ENCODE measurements around the gene CELA2A. TPM values are rescaled to one million over a fixed set of nuclear protein-coding genes. Genes with fewer than 3 reads are reported as not detected.

Gene CELA2A
- total and polyA plus RNA-seq, 9 of the 15 experiments (the other 6 are each of a cell fraction or from before 2014, with no cell fraction given) = 0.62 TPM; not detected in 8

DNA sequence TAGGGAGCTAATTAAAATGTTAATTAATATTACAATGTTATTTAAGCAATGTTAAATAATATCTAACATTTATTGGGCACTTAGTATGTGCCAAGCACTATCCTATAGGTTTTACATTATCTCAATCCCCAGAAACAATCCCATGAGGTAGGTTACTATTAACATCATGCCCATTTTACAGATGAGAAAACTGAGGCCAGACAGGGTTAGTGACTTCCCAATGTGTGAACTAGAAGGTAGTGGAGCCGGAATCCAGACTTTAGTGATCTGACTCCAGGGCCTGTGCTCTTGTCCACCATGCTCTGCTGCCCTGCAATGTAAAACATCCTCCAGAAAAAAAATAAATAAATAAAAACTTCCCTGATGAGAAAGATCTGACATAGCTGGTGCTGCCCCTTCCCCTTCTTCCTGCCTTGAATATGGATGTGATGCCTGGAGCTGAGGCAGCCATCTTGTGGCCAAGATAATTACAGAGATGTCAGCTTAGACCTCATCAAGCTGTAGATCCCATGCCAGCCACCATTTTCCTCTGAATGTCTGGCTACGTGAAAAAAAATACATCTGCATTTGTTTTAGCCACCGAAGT, 7.6 kb upstream of the CELA2A start (continued):
- TF ChIP-seq, protein P1, sequence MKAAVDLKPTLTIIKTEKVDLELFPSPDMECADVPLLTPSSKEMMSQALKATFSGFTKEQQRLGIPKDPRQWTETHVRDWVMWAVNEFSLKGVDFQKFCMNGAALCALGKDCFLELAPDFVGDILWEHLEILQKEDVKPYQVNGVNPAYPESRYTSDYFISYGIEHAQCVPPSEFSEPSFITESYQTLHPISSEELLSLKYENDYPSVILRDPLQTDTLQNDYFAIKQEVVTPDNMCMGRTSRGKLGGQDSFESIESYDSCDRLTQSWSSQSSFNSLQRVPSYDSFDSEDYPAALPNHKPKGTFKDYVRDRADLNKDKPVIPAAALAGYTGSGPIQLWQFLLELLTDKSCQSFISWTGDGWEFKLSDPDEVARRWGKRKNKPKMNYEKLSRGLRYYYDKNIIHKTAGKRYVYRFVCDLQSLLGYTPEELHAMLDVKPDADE (conservative IDR thresholded peaks at IDR 0.05; ENCODE audit: control insufficient read depth, low read depth, low read length) = no peak
- TF ChIP-seq, protein P2, sequence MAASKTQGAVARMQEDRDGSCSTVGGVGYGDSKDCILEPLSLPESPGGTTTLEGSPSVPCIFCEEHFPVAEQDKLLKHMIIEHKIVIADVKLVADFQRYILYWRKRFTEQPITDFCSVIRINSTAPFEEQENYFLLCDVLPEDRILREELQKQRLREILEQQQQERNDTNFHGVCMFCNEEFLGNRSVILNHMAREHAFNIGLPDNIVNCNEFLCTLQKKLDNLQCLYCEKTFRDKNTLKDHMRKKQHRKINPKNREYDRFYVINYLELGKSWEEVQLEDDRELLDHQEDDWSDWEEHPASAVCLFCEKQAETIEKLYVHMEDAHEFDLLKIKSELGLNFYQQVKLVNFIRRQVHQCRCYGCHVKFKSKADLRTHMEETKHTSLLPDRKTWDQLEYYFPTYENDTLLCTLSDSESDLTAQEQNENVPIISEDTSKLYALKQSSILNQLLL (CRISPR knock-in tag; IDR thresholded peaks at IDR 0.05; ENCODE audit: borderline replicate concordance) = no peak
- TF ChIP-seq ZNF778 (CRISPR knock-in tag; IDR thresholded peaks at IDR 0.05) = no peak
- TF ChIP-seq KDM1A (IDR thresholded peaks at IDR 0.05) = peak; percentile 75 to 83
- TF ChIP-seq, protein P3, sequence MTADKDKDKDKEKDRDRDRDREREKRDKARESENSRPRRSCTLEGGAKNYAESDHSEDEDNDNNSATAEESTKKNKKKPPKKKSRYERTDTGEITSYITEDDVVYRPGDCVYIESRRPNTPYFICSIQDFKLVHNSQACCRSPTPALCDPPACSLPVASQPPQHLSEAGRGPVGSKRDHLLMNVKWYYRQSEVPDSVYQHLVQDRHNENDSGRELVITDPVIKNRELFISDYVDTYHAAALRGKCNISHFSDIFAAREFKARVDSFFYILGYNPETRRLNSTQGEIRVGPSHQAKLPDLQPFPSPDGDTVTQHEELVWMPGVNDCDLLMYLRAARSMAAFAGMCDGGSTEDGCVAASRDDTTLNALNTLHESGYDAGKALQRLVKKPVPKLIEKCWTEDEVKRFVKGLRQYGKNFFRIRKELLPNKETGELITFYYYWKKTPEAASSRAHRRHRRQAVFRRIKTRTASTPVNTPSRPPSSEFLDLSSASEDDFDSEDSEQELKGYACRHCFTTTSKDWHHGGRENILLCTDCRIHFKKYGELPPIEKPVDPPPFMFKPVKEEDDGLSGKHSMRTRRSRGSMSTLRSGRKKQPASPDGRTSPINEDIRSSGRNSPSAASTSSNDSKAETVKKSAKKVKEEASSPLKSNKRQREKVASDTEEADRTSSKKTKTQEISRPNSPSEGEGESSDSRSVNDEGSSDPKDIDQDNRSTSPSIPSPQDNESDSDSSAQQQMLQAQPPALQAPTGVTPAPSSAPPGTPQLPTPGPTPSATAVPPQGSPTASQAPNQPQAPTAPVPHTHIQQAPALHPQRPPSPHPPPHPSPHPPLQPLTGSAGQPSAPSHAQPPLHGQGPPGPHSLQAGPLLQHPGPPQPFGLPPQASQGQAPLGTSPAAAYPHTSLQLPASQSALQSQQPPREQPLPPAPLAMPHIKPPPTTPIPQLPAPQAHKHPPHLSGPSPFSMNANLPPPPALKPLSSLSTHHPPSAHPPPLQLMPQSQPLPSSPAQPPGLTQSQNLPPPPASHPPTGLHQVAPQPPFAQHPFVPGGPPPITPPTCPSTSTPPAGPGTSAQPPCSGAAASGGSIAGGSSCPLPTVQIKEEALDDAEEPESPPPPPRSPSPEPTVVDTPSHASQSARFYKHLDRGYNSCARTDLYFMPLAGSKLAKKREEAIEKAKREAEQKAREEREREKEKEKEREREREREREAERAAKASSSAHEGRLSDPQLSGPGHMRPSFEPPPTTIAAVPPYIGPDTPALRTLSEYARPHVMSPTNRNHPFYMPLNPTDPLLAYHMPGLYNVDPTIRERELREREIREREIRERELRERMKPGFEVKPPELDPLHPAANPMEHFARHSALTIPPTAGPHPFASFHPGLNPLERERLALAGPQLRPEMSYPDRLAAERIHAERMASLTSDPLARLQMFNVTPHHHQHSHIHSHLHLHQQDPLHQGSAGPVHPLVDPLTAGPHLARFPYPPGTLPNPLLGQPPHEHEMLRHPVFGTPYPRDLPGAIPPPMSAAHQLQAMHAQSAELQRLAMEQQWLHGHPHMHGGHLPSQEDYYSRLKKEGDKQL (CRISPR knock-in tag; IDR thresholded peaks at IDR 0.05; ENCODE audit: borderline replicate concordance) = no peak
- no peak for TF ChIP-seq TAF7 (tag; IDR thresholded peaks at IDR 0.05)
- TF ChIP-seq SMARCA5 (IDR thresholded peaks at IDR 0.05) = peak; percentile 73
- no peak for TF ChIP-seq KLF10 (CRISPR knock-in tag; IDR thresholded peaks at IDR 0.05)

Measured in K562 (cell line).